Prostate gland (tissue), 2 donors: ENCODE data around the gene RAB3B.

Source experiments
- POLR2A ChIP-seq: fragments of 450-650 bp; IDR thresholded peaks from one replicate; pipeline ENCODE4 v1.6.1; 2016; ENCODE audit warnings: antibody characterized with exemption, mild to moderate bottlenecking
- TF ChIP-seq, protein P1 (sequence below), 4 experiments: fragments of 200-600 bp in 2 of 4; fragments of 450-650 bp in 2 of 4; sonication (generic) in 2 of 4; IDR thresholded peaks; 1 replicate in 3 of 4; 2 replicates in 1 of 4; pipeline ENCODE4 v1.5.1; 2016 to 2019; ENCODE audit warnings: antibody characterized with exemption in 4 of 4, mild to moderate bottlenecking in 2 of 4, moderate library complexity in 2 of 4

DNA sequence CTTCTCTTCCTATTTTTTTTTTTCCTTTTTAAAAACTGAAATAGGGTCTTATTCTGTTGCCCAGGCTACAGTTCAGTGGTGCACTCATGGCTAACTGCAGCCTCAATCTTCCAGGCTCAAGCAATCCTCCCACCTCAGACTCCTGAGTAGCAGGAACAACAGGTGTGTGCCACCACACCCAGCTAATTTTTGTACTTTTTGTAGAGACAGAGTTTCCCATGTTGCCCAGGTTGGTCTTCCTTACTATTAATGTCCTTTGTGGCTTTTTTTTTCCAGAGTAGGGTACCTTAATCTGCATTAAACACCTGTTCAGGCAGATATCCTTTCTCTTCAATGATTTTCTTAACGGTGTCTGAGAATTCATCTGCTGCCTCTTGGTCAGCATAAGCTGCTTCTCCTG lies 47.4 kb upstream of the RAB3B start:
- TF ChIP-seq, protein P1, sequence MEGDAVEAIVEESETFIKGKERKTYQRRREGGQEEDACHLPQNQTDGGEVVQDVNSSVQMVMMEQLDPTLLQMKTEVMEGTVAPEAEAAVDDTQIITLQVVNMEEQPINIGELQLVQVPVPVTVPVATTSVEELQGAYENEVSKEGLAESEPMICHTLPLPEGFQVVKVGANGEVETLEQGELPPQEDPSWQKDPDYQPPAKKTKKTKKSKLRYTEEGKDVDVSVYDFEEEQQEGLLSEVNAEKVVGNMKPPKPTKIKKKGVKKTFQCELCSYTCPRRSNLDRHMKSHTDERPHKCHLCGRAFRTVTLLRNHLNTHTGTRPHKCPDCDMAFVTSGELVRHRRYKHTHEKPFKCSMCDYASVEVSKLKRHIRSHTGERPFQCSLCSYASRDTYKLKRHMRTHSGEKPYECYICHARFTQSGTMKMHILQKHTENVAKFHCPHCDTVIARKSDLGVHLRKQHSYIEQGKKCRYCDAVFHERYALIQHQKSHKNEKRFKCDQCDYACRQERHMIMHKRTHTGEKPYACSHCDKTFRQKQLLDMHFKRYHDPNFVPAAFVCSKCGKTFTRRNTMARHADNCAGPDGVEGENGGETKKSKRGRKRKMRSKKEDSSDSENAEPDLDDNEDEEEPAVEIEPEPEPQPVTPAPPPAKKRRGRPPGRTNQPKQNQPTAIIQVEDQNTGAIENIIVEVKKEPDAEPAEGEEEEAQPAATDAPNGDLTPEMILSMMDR (IDR thresholded peaks at IDR 0.05) = no peak
- TF ChIP-seq POLR2A = no peak
